C1 segment of cervical spinal cord (tissue), 14 donors: ENCODE measurements around the gene MPP1.

Source experiments
- DNase-seq, 14 donors: peaks; one replicate each; lab custom pipeline; 2025; lab: John Stamatoyannopoulos, UW

The MPP1 gene

DNA sequence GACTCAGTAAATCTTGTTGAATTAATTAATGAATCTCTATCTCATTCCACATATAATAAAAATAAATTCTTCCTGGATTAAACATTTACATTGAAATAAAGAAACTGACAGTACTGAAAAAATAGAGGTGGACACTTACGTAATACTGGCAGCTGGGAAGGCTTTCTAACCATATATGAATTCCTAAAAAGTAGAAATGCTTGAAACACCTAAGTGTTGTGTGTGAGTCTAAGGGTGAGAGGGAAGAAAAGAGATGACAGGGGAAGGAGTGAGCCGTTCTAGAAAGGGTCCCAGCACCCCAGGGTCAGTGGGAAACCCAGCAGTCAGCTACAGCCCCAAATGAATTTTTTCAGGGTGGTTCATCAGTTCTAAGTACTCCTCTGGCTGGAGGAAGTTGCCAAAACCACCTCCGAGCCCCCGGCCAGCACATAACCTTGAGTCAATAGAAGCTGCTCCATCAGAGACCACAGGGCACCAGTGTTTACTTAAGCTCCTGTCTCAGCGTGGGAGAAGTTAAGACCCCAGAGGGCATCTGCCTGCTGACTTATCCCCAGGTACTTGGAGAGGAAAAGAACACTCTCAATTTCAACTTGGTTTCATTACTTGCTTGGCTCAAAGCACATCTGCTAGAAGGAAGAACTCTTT, 72.7 kb downstream of the MPP1 start:
- no peak for DNase-seq

GRCh38 chrX:154731881-154732280, 73.4 kb downstream of the MPP1 start:
- DNase-seq = no peak

DNA sequence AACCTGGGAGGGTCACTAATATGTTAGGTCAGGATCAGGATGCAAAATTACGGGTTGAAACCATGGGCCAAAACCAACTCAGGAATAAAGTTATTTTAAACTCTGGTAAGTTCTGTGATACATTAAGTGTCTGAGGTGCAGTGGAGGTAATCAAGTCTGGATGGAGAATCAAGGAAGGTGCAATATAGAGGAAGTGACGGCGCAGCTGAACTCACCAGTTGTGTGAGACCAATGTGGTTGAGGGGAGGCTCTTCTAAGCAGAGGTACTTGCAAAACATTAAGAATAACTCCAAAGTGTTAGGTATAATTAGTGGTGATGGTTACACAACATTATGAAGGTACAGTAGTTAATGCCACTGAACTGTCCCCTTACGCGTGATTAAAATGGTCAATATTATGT, 74.1 kb downstream of the MPP1 start:
- DNase-seq = no peak

DNA sequence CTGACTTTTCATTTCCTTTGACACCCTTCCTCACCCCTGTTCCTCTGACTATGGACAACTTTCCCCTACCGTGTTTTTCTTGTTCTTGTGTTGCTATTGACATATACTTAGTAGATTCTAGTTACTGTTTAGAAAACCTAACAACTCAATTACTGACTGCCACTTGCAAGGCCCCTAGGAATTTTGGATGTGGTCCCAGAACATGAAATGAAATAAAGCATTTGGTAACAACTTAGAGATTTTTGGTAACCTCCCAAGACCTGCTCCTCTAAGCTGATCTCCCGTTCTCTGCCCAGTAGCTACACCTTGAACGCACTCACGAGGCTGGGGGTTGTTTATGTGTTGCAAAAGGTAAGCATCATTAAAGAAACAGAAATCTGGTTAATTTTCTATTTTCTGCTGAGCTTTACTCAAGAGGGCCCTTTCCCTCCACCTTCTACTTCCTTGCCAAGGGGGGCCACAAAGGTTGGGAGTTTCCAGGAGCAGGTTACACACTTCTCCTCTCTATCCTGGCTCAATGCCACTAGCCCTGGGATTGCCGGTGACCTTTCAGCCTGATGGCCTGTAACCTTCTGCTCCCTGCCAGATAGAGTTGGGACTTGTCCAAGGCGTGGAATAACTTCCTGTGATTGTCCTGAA, 74.9 kb downstream of the MPP1 start:
- no peak for DNase-seq

DNA sequence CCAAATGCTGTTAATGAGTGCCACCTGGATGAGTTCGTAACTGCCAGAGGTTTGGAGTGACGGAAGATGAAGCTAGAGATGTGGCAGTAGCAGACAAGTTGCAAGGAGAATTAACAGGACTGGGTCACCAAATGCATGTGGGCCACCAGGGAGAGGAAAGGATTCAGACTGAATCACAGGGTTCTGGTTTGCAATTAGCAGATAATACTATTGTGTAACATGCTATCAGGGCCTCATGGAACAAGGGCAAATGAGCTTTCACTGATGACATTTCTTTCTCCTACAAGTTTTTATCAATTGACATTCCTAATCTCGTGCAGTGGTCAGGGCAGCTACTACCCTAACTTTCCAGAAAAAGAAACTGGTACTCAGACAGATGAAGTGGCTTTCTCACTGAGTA, 75.8 kb downstream of the MPP1 start:
- DNase-seq = no peak
